COLO668 (cell line): ENCODE measurements around the gene AFAP1L1.
"Not testable (repeated sequence)": the region's sequence is repeated elsewhere in the genome, so short reads cannot be mapped to it uniquely, and the experiment has no call there.

Experiments
- DNase-seq: peaks from one replicate; lab custom pipeline; 2025; ENCODE audit not compliant: unreplicated experiment; lab: John Stamatoyannopoulos, UW

The AFAP1L1 gene

DNA sequence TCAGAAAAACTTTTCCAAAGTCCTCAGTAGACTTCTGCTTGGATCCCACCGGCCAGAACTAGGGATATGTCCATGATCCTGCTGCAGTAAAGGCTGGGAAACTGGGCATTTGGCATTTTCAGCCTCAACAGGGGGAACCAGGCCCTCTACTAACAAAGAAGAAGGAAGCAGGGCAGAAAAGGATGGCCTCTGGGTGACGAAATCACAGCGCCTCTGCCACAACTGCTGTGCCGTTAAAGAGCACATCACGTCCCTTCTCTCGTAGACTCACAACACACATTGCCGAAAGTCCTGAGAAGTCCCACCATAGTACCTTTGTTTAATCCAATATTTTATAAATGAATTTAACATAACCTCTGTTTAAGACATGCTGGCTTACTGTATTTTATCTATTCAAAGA is 10.4 kb upstream of the AFAP1L1 start:
- DNase-seq, result no peak

DNA sequence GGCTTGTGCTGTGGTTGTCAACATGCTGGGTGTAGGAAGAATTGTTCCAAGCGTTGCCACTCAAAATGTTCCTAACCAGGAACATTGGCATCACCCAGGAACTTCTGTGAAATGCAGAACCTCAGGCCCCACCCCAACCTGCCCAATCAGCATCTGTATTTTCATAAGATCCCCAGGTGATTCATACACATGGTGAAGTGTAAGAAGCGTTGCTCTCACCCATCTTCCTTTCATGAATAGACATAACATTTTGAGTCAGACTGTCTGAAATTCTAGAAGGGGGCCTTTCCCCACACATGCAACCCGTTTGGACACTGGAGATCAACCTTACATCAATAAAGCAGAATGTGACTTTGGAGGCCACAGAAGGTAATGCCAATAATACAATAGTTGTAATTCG is 9.3 kb upstream of the AFAP1L1 start:
- no peak for DNase-seq

DNA sequence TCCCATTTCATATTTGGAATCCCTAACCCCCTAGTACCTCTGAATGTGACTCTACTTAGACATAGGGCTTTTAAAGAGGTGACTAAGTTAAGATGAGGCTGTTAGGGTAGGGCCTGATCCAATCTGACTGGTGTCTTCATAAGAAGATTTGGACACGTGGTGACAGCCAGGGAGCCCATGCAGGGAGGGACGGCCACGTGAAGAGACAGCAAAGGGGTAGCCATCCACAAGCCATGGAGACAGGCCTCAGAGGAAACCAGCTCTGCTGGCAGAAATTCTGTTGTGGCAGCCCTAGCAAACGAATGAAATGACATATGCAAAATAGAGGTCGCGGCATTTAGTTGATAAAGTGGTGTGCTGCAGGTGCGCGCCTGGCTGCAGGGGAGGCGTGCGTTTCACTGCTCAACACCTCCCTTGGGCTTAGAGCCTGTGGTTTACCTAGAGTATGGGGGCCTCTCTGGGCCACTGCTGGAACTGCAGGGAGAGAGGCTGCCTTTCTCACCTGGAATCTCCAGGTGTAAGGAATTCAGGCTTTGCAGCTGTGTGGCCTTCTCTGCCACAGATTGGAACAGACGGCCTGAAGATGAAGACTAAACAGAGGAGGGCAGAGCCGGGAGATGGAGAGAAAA is 7.1 kb upstream of the AFAP1L1 start:
- peak; percentile 29 for DNase-seq

DNA sequence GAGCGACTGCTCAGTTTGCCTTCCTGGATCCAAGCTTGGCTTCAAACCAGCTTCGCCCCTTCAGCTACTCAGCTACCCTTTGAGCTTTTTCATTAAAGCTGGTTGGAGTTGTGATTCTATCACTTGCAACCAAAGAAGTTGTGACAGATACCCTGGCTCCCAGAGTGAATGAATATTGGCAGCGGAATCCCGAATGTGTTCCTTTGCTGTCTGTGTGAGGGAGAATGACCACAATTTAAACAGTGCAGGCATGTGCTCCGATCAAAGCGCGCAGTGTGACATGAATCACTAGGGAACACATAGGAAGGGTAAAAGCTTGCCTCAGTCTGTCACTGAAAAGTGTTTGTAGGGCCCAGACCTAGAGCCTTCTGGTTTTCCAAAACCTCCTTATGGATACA is 6.6 kb upstream of the AFAP1L1 start:
- DNase-seq, result no peak

DNA sequence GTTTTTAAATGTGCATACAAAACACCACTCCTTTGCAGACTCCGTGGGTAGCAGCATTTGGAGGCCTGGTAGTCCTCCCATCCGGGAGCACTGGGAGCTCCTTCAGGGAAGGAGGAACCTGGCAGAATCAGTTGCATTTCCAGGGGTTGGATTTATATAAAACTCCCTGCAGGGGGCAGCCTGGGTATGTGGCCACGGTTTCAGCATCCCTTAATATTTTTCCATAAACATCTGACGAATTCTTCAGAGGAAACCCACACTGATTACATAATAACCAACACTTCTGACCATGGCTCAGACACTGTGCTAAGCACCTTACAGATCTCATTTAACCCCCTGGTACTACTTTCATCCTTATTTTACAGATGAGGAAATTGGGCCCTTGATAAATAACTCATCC is 6.1 kb upstream of the AFAP1L1 start:
- peak; percentile 2 for DNase-seq

- DNase-seq, result no peak
Measured at GRCh38 chr5:149267241-149267973, 4.3 kb upstream of the AFAP1L1 start.

DNA sequence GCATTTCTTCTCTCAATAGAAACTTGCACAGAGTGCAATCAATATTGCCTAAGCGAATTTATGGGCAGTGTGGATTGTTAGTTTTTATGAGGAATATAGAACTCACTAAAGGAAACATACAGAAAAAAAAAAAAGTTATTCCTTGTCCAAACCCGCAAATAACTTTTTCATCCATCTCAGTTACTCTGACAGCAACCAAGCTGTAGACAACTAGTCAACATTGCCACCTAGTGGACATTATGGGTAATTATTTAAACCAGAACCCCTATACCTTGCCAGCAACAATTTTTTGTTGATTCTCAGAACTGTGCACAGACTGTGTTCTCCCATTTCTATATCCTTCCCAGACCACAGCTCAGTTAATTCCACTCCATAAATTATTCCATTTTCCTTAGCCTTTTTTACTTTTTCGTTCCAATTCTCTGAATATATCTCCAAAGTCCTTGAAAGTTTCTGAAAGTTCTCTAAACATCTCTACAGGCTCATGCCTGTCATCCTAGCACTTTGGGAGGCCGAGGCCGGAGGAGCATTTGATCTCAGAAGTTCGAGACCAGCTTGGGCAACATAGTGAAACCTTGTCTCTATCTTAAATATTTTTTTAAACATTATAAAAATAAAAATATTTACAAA is 2.6 kb upstream of the AFAP1L1 start:
- DNase-seq, result no peak

GRCh38 chr5:149271195-149271715 is 404 bp upstream of the AFAP1L1 start:
- DNase-seq, result no peak

GRCh38 chr5:149272781-149273180 is 1.1 kb downstream of the AFAP1L1 start:
- DNase-seq, result not testable (repeated sequence)

DNA sequence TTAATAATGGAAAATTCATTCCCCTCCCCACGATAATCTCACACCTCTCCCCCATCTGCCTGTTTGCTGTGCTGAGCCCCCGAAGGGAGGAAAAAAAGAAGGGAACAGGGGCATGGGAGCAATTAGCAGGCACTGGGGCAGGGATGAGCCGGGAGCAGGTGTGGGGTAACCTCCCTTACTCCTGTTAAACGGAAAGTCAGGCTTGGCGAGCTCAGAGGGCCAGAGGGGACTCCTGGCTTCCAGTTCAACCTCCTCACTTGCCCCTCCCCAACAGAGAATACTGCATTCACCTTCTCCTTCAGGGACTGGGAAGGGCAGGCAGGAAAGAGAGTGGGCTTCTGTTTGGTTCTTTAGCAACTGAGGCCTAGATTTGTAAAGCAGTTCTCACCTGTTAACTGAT is 1.6 kb downstream of the AFAP1L1 start:
- DNase-seq, result no peak

GRCh38 chr5:149273950-149274349 is 2.3 kb downstream of the AFAP1L1 start:
- DNase-seq, result no peak

GRCh38 chr5:149274939-149275338 is 3.3 kb downstream of the AFAP1L1 start:
- no peak for DNase-seq

GRCh38 chr5:149277801-149278200 is 6.1 kb downstream of the AFAP1L1 start:
- no peak for DNase-seq

DNA sequence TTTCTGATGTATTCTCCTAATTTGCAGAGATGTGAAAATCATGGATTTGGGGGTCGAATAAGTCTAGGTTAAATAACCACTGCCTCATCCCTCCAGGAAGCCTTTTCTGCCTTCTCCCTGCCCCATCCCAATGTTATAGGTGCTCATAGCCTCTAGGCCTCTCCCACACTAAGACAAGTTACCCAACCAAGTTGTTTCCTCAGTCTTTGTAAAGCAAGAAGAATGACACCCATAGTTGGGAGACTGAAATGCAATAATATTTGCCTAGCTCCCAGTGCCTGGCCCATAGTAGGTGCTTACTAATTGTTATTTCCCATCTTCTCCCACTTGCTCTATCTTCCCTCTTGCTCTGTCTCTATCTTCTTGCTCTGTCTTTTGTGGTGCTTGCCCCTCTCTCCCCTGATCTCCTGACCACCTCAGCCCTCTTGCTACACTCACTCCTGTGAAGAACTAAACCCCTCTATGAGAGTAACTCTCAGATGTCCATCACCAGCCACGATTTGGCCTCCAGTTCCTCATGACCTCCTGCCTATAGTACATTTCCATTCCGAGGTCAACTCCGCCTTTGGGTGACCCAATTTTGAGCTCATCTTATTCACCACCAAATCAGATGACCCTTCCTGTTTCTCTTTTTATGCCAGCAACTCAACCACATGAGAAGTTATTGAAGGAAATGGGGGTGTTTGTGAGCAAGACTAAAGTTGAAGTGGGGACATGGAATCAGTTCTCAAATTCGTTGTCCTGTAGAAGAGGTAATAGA is 7.0 kb downstream of the AFAP1L1 start:
- DNase-seq, result no peak

- DNase-seq, result no peak
Measured at GRCh38 chr5:149279661-149280060, 8.0 kb downstream of the AFAP1L1 start.

DNA sequence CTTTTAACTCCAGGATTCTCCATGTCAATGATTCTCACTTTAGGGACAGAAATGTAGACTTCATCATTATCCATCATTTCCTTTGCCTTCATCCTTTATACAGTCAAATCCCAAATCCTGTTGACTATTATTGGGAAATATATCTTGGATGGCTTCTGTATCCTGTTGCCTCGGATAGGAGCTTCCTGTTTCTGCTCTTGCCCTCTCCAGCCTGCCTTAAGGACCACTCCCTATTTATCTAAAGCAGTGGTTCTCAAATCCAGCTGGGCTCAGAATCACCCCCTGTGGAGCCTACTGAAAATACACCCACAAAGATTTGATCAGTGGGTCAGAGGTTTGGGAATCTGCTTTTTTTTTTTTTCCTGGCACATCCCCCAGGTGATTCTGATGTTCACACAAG is 8.5 kb downstream of the AFAP1L1 start:
- DNase-seq, result no peak

- DNase-seq, result no peak
Measured at GRCh38 chr5:149280802-149281201, 9.1 kb downstream of the AFAP1L1 start.

DNA sequence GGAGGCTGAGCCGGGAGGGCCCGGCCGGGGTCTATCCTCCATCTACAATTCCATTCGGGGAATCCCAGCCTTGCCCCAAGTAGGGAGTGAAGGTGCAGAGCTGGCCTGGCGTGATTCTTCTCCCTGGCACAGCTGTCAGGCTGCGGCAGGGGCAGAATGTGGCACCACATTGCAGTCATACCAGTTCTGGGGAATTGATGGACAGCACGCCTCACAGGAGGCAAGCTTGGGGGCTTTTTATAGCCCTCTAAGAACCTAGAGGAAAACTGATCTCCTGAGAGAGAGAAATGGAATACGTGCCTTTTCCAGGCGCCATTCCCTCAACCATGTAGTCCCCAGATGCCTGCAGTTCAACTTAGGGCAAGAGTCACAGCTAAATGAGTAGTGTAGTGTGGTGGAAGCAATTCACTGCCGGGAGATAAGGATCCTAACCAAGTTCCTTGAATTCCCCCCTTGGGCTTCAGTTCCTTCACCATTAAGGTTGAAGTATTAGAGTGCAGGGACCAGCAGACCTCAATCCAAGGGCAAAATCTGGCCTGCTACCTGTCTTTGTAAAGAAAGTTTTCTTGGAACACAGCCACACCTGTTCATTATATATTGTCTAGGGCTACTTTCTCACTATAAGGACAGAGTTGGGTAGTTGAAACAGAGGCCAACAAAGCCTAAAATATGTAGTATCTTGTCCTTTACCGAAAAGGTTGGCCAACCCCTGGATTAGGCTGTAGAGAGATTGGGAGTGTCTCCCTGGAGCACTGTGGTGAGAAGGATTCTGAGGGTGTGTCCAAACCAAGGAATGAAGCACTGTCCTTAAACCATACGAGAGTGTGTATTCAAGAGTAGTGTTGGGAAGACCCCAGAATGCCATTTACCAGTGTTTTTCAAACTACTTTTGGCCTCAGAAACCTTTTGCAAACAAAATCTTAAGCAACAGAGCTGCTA is 10.6 kb downstream of the AFAP1L1 start:
- no peak for DNase-seq

GRCh38 chr5:149282966-149283332 is 11.3 kb downstream of the AFAP1L1 start:
- no peak for DNase-seq
